ENCODE data around the gene ELL2. TPM values are rescaled to one million over a fixed set of nuclear protein-coding genes. Genes with fewer than 3 reads are reported as not detected.

The ELL2 gene
- total and polyA plus RNA-seq, 2 of the 13 experiments (the other 11 are each of a cell fraction or from before 2014, with no cell fraction given) = 78.9 to 97.1 TPM

- TF ChIP-seq SNAPC4 (CRISPR knock-in tag; IDR thresholded peaks at IDR 0.05) (no peak), MAFF (IDR thresholded peaks at IDR 0.05; ENCODE audit: low read depth, low read length) (peak; percentile 34; the same call in 1 of the 2 replicates), KMT2A (CRISPR knock-in tag; IDR thresholded peaks at IDR 0.05) (peak; percentile 83; the same call in 1 of the 2 replicates), KMT2B (CRISPR knock-in tag; IDR thresholded peaks at IDR 0.05) (0 out of 2 replicates have a peak, but pooled peaks have one; percentile 35), MYC (CRISPR knock-in tag; IDR thresholded peaks at IDR 0.05; ENCODE audit: borderline replicate concordance) (no peak; the same call in 1 of the 2 replicates), HDAC2 (CRISPR knock-in tag; IDR thresholded peaks at IDR 0.05) (peak; percentile 94), NFYC (CRISPR knock-in tag; IDR thresholded peaks at IDR 0.05) (peak; percentile 19; the same call in 1 of the 2 replicates), NAIF1 (CRISPR knock-in tag; IDR thresholded peaks at IDR 0.05; ENCODE audit: borderline replicate concordance) (0 out of 2 replicates have a peak, but pooled peaks have one; percentile 21), KDM1A (CRISPR knock-in tag; IDR thresholded peaks at IDR 0.05) (0 out of 2 replicates have a peak, but pooled peaks have one; percentile 21), NPAS2 (CRISPR knock-in tag; IDR thresholded peaks at IDR 0.05; ENCODE audit: borderline replicate concordance) (no peak), NKX3-1 (CRISPR knock-in tag; IDR thresholded peaks at IDR 0.05) (no peak), ZNF136 (CRISPR knock-in tag; IDR thresholded peaks at IDR 0.05; ENCODE audit: low read depth) (no peak), SNAPC2 (CRISPR knock-in tag; IDR thresholded peaks at IDR 0.05) (no peak), ZMYM4 (CRISPR knock-in tag; IDR thresholded peaks at IDR 0.05) (peak; percentile 60; the same call in 1 of the 2 replicates), THRA (CRISPR knock-in tag; IDR thresholded peaks at IDR 0.05; ENCODE audit: borderline replicate concordance) (peak; percentile 59; the same call in 1 of the 2 replicates), U2AF2 (IDR thresholded peaks at IDR 0.05; ENCODE audit: low read depth, low read length) (no peak)
- TF ChIP-seq, protein P1, sequence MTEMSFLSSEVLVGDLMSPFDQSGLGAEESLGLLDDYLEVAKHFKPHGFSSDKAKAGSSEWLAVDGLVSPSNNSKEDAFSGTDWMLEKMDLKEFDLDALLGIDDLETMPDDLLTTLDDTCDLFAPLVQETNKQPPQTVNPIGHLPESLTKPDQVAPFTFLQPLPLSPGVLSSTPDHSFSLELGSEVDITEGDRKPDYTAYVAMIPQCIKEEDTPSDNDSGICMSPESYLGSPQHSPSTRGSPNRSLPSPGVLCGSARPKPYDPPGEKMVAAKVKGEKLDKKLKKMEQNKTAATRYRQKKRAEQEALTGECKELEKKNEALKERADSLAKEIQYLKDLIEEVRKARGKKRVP (CRISPR knock-in tag; IDR thresholded peaks at IDR 0.05) = peak in 1 of 2 experiments; percentile 55; a peak in 1 of 4 replicates
- TF ChIP-seq, protein P2, sequence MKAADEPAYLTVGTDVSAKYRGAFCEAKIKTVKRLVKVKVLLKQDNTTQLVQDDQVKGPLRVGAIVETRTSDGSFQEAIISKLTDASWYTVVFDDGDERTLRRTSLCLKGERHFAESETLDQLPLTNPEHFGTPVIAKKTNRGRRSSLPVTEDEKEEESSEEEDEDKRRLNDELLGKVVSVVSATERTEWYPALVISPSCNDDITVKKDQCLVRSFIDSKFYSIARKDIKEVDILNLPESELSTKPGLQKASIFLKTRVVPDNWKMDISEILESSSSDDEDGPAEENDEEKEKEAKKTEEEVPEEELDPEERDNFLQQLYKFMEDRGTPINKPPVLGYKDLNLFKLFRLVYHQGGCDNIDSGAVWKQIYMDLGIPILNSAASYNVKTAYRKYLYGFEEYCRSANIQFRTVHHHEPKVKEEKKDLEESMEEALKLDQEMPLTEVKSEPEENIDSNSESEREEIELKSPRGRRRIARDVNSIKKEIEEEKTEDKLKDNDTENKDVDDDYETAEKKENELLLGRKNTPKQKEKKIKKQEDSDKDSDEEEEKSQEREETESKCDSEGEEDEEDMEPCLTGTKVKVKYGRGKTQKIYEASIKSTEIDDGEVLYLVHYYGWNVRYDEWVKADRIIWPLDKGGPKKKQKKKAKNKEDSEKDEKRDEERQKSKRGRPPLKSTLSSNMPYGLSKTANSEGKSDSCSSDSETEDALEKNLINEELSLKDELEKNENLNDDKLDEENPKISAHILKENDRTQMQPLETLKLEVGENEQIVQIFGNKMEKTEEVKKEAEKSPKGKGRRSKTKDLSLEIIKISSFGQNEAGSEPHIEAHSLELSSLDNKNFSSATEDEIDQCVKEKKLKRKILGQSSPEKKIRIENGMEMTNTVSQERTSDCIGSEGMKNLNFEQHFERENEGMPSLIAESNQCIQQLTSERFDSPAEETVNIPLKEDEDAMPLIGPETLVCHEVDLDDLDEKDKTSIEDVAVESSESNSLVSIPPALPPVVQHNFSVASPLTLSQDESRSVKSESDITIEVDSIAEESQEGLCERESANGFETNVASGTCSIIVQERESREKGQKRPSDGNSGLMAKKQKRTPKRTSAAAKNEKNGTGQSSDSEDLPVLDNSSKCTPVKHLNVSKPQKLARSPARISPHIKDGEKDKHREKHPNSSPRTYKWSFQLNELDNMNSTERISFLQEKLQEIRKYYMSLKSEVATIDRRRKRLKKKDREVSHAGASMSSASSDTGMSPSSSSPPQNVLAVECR (CRISPR knock-in tag; IDR thresholded peaks at IDR 0.05; ENCODE audit: borderline replicate concordance) = peak; percentile 42; the same call in 1 of the 2 replicates
Measured at GRCh38 chr5:95924720-95925377, 36.8 kb downstream of the ELL2 start (continued).

Measured in HepG2 (cell line).